Upper lobe of left lung (tissue), 6 donors: ENCODE results near the gene PSTPIP2. TPM values are rescaled to one million over a fixed set of nuclear protein-coding genes. Genes with fewer than 3 reads are reported as not detected.

Experiments used
- ATAC-seq, 2 donors: fragments of 200-7000 bp; cut with Tn5 transposase; one replicate each; pipeline ENCODE4 v1.9.1; 2022; ENCODE audit warnings: mild to moderate bottlenecking in 2 of 2, moderate library complexity in 2 of 2; ENCODE audit not compliant: low FRiP score in 2 of 2
- DNase-seq, 2 donors: peaks; one replicate each; pipeline ENCODE4 v3.0.0-alpha.2; 2019 to 2020
- H3K27ac ChIP-seq, 4 donors: fragments of 200-600 bp; sonication (generic); one replicate each; pipeline ENCODE4 v1.5.1; 2016 to 2019
- H3K27me3 ChIP-seq, 4 donors: fragments of 200-600 bp; sonication (generic); one replicate each; pipeline ENCODE4 v1.5.1; 2017 to 2019
- H3K36me3 ChIP-seq, 4 donors: fragments of 200-600 bp; sonication (generic); one replicate each; pipeline ENCODE4 v1.5.1; 2016 to 2019
- H3K4me1 ChIP-seq, 4 donors: fragments of 200-600 bp; sonication (generic); one replicate each; pipeline ENCODE4 v1.5.1; 2018 to 2019
- H3K4me3 ChIP-seq, 4 donors: fragments of 200-600 bp; sonication (generic); one replicate each; pipeline ENCODE4 v1.5.1; 2017 to 2019; ENCODE audit warnings: mild to moderate bottlenecking in 2 of 4, moderate library complexity in 1 of 4
- H3K9me3 ChIP-seq, 4 donors: fragments of 200-600 bp; sonication (generic); one replicate each; pipeline ENCODE4 v1.5.1; 2018 to 2019
- CTCF ChIP-seq, 6 experiments: fragments of 450-650 bp in 4 of 6; fragments of 200-600 bp in 2 of 6; sonication (generic) in 2 of 6; IDR thresholded peaks; one replicate each; pipeline ENCODE4 v1.5.1; 2016 to 2019; ENCODE audit warnings: antibody characterized with exemption in 6 of 6
- EP300 ChIP-seq, 4 donors: sonication (generic); formaldehyde crosslinking; IDR thresholded peaks; one replicate each; pipeline ENCODE4 v1.5.1; 2017; ENCODE audit warnings: antibody characterized with exemption in 4 of 4, control low read depth in 2 of 4
- POLR2A ChIP-seq, 4 donors: fragments of 450-650 bp; IDR thresholded peaks; one replicate each; pipeline ENCODE4 v1.5.1; 2016 to 2017; ENCODE audit warnings: antibody characterized with exemption in 4 of 4, mild to moderate bottlenecking in 2 of 4
- POLR2AphosphoS5 ChIP-seq, 2 donors: sonication (generic); formaldehyde crosslinking; IDR thresholded peaks; one replicate each; pipeline ENCODE4 v1.5.1; 2017; ENCODE audit warnings: antibody characterized with exemption in 2 of 2
- WGBS, 2 donors: methylation state at CpG; one replicate each; pipeline ENCODE4 v1.1.5; 2017 to 2018; 5-methylcytosine and 5-hydroxymethylcytosine counted together
- total RNA-seq, 6 donors: library from RNA; depleted of rRNA in 4 of 6; stranded (reverse); fragments of >200 nt in 4 of 6; gene quantifications; one replicate each; pipeline versions ENCODE4 v1.1.0 to v1.2.1, GENCODE V29; 2016 to 2021
- donor health status: DM: no; HTN: no; CAD: no; lungs with moderate emphysema.
- donor health status: DM: no; HTN: yes; CAD: no; lungs with severe emphysema.

The PSTPIP2 gene
- total RNA-seq, 6 donors from 2014 or later = 8.9 to 48.2 (median 13.0) TPM

- no peaks in the 10 kb centered on the region for H3K27me3 ChIP-seq
- no peak for TF ChIP-seq EP300 (IDR thresholded peaks at IDR 0.05)
- no peaks in the 10 kb centered on the region for H3K9me3 ChIP-seq
- no peak for ATAC-seq
- WGBS, 2 donors = 91 to 97% methylated on average over 1 of the region's 1 CpG
- no peaks in the 10 kb centered on the region for H3K4me1 ChIP-seq
- no peak overlapping the region for H3K27ac ChIP-seq
- H3K4me3 ChIP-seq = no peak overlapping the region
- peaks cover 27 to 63% (median 47%) of the 10 kb centered on the region in 4 donors for H3K36me3 ChIP-seq
- no peak for DNase-seq
Observed at GRCh38 chr18:46080156-46080555, 8.1 kb upstream of the PSTPIP2 start.

GRCh38 chr18:46079336-46079735, 7.3 kb upstream of the PSTPIP2 start:
- Histone ChIP-seq H3K4me3 (no peak overlapping the region), H3K27me3 (no peaks in the 10 kb centered on the region), H3K27ac (no peak overlapping the region), H3K36me3 (peaks cover 22 to 55% (median 40%) of the 10 kb centered on the region in 4 donors), H3K9me3 (no peaks in the 10 kb centered on the region), H3K4me1 (peaks cover 0 to under 1% (median 0%) of the 10 kb centered on the region in 4 donors)
- DNase-seq = no peak
- TF ChIP-seq POLR2AphosphoS5 (IDR thresholded peaks at IDR 0.05) = no peak
- TF ChIP-seq EP300 (IDR thresholded peaks at IDR 0.05) = no peak
- TF ChIP-seq POLR2A (IDR thresholded peaks at IDR 0.05) = no peak
- TF ChIP-seq CTCF (IDR thresholded peaks at IDR 0.05) = no peak
- ATAC-seq = no peak

GRCh38 chr18:46073474-46074331, 1.6 kb upstream of the PSTPIP2 start:
- 28 to 31% methylated on average over 9 of the region's 9 CpGs for WGBS, 2 donors
- ATAC-seq (peak; percentile 58 to 64), DNase-seq (no peak)
- no peaks in the 10 kb centered on the region for H3K9me3 ChIP-seq
- H3K4me1 ChIP-seq = peaks cover 25 to 54% (median 37%) of the 10 kb centered on the region in 4 donors
- TF ChIP-seq POLR2AphosphoS5 (IDR thresholded peaks at IDR 0.05) (no peak), POLR2A (IDR thresholded peaks at IDR 0.05) (no peak), EP300 (IDR thresholded peaks at IDR 0.05) (no peak), CTCF (IDR thresholded peaks at IDR 0.05) (peak; percentile 57 to 76 (median 67))
- H3K27ac ChIP-seq = no peak overlapping the region
- H3K36me3 ChIP-seq = peaks cover 0 to 5% (median 2%) of the 10 kb centered on the region in 4 donors
- no peak overlapping the region for H3K4me3 ChIP-seq
- no peaks in the 10 kb centered on the region for H3K27me3 ChIP-seq

GRCh38 chr18:46072959-46073358, 899 bp upstream of the PSTPIP2 start:
- Histone ChIP-seq H3K36me3 (peaks cover 0 to 4% (median 0%) of the 10 kb centered on the region in 4 donors), H3K9me3 (no peaks in the 10 kb centered on the region), H3K4me3 (no peak overlapping the region), H3K4me1 (peaks cover 25 to 56% (median 38%) of the 10 kb centered on the region in 4 donors), H3K27ac (no peak overlapping the region), H3K27me3 (no peaks in the 10 kb centered on the region)
- WGBS, 2 donors = 93 to 94% methylated on average over 3 of the region's 3 CpGs
- DNase-seq = no peak
- ATAC-seq = no peak
- TF ChIP-seq EP300 (IDR thresholded peaks at IDR 0.05) = no peak
- no peak for TF ChIP-seq POLR2A (IDR thresholded peaks at IDR 0.05)
- no peak for TF ChIP-seq POLR2AphosphoS5 (IDR thresholded peaks at IDR 0.05)
- no peak for TF ChIP-seq CTCF (IDR thresholded peaks at IDR 0.05)

GRCh38 chr18:46072376-46072867, 362 bp upstream of the PSTPIP2 start:
- Histone ChIP-seq H3K4me1 (peaks cover 25 to 56% (median 38%) of the 10 kb centered on the region in 4 donors), H3K4me3 (peak overlapping the region; percentile 61 to 70 (median 65)), H3K9me3 (no peaks in the 10 kb centered on the region), H3K27ac (peak overlapping the region in 2 of 4 donors; percentile 77 to 88), H3K27me3 (no peaks in the 10 kb centered on the region), H3K36me3 (no peaks in the 10 kb centered on the region)
- ATAC-seq = peak in 1 of 2 donors; percentile 4
- WGBS, 2 donors = 29 to 52% methylated on average over 11 to 21 of the region's 25 CpGs
- no peak for TF ChIP-seq POLR2AphosphoS5 (IDR thresholded peaks at IDR 0.05)
- no peak for TF ChIP-seq CTCF (IDR thresholded peaks at IDR 0.05)
- TF ChIP-seq EP300 (IDR thresholded peaks at IDR 0.05) = no peak
- no peak for TF ChIP-seq POLR2A (IDR thresholded peaks at IDR 0.05)
- DNase-seq = no peak
